SK-N-SH (cell line): Measurements from ENCODE around the gene SPTB. TPM values are rescaled to one million over a fixed set of nuclear protein-coding genes. Genes with fewer than 3 reads are reported as not detected.

ENCODE experiments used
- CTCF ChIA-PET: fragments of 300-600, 350-600 bp; formaldehyde crosslinking; extraction: SDS; loops from one replicate; lab custom pipeline; 2021; lab: Yijun Ruan, JAX
- POLR2A ChIA-PET: fragments of 350-600 bp; sonication (Branson Sonifier 250); formaldehyde crosslinking; extraction: SDS; loops from one replicate; lab custom pipeline; 2020; ENCODE audit warnings: antibody characterized with exemption, inconsistent platforms; lab: Yijun Ruan, JAX
- DNase-seq: peaks from one replicate; pipeline ENCODE4 v3.0.0; 2012
- H2AFZ ChIP-seq: fragments of 200-600 bp; sonication (generic); 2 replicates; pipeline ENCODE4 v1.8.1; 2016; ENCODE audit warnings: antibody characterized with exemption, mild to moderate bottlenecking, low read depth
- H3F3A ChIP-seq: fragments of 200-600 bp; sonication (generic); replicated peaks from 2 replicates; pipeline ENCODE3; 2016; ENCODE audit warnings: antibody characterized with exemption, mild to moderate bottlenecking; ENCODE audit not compliant: insufficient read depth
- H3K27ac ChIP-seq, 2 experiments: fragments of 200-500 bp in 1 of 2; fragments of 200-600 bp in 1 of 2; sonication (Bioruptor generic) in 1 of 2; sonication (generic), shearing (Covaris generic) in 1 of 2; 2 replicates each; pipeline versions ENCODE4 v1.5.1 to v1.6.1; 2014 to 2016; ENCODE audit warnings: low read depth in 2 of 2, inconsistent platforms in 1 of 2, low read length in 1 of 2, mild to moderate bottlenecking in 1 of 2, mixed read lengths in 1 of 2
- H3K27me3 ChIP-seq: fragments of 200-600 bp; sonication (generic), shearing (Covaris generic); 2 replicates; pipeline ENCODE4 v1.6.1; 2016; ENCODE audit warnings: mixed run types; ENCODE audit not compliant: insufficient read depth
- H3K36me3 ChIP-seq, 2 experiments: fragments of 200-500 bp in 1 of 2; fragments of 200-600 bp in 1 of 2; sonication (Bioruptor generic) in 1 of 2; sonication (generic) in 1 of 2; replicated peaks in 1 of 2; 2 replicates each; pipeline versions ENCODE3 to v1.5.1; 2014 to 2016; ENCODE audit warnings: low read length in 1 of 2, mild to moderate bottlenecking in 1 of 2; ENCODE audit not compliant: insufficient read depth in 2 of 2, control insufficient read depth in 1 of 2
- H3K4me1 ChIP-seq, 2 experiments: fragments of 200-500 bp in 1 of 2; fragments of 200-600 bp in 1 of 2; sonication (Bioruptor generic) in 1 of 2; sonication (generic), shearing (Covaris generic) in 1 of 2; 2 replicates each; pipeline versions ENCODE4 v1.5.1 to v1.6.1; 2014 to 2016; ENCODE audit warnings: low read depth in 1 of 2, low read length in 1 of 2, mixed run types in 1 of 2; ENCODE audit not compliant: insufficient read depth in 2 of 2, control insufficient read depth in 1 of 2
- H3K4me2 ChIP-seq: fragments of 200-600 bp; sonication (generic), shearing (Covaris generic); 2 replicates; pipeline ENCODE4 v1.6.1; 2017; ENCODE audit warnings: mixed run types
- H3K4me3 ChIP-seq, 2 experiments: fragments of 200-500 bp in 1 of 2; fragments of 200-600 bp in 1 of 2; sonication (Bioruptor generic) in 1 of 2; sonication (generic), shearing (Covaris generic) in 1 of 2; 2 replicates each; pipeline versions ENCODE4 v1.5.1 to v1.8.1; 2014 to 2016; ENCODE audit warnings: low read depth in 2 of 2, inconsistent platforms in 1 of 2, low read length in 1 of 2, mild to moderate bottlenecking in 1 of 2, mixed read lengths in 1 of 2, moderate library complexity in 1 of 2
- H3K79me2 ChIP-seq: fragments of 200-600 bp; sonication (generic); 2 replicates; pipeline ENCODE4 v1.8.1; 2017; ENCODE audit warnings: mild to moderate bottlenecking; ENCODE audit not compliant: insufficient read depth
- H3K9ac ChIP-seq: fragments of 200-600 bp; sonication (generic); 2 replicates; pipeline ENCODE4 v1.6.1; 2017; ENCODE audit warnings: mixed run types
- H3K9me2 ChIP-seq: fragments of 200-600 bp; sonication (generic); 2 replicates; pipeline ENCODE4 v1.6.1; 2017; ENCODE audit warnings: mixed run types
- H3K9me3 ChIP-seq: fragments of 200-600 bp; sonication (generic); 2 replicates; pipeline ENCODE4 v1.6.1; 2017; ENCODE audit warnings: mixed run types, mild to moderate bottlenecking, moderate library complexity
- H4K20me1 ChIP-seq: fragments of 200-600 bp; sonication (generic); 2 replicates; pipeline ENCODE4 v1.6.1; 2017; ENCODE audit warnings: mild to moderate bottlenecking, mixed run types; ENCODE audit not compliant: insufficient read depth
- CHD2 ChIP-seq: fragments of 150-350 bp; IDR thresholded peaks from 2 replicates; pipeline ENCODE4 v1.6.1; 2018; ENCODE audit warnings: low read length; ENCODE audit not compliant: partially characterized antibody
- EP300 ChIP-seq, 2 experiments: IDR thresholded peaks; 2 replicates each; pipeline versions ENCODE4 v1.4.0 to v1.6.1; 2012; ENCODE audit warnings: borderline replicate concordance in 1 of 2, low read depth in 1 of 2, low read length in 1 of 2
- GABPA ChIP-seq: IDR thresholded peaks from 2 replicates; pipeline ENCODE4 v1.4.0; 2012; ENCODE audit warnings: low read depth, mild to moderate bottlenecking
- GATA2 ChIP-seq: sonication (generic); formaldehyde crosslinking; IDR thresholded peaks from 2 replicates; pipeline ENCODE4 v1.5.0; 2020; ENCODE audit warnings: mild to moderate bottlenecking, missing genetic modification reagents
- JUND ChIP-seq: IDR thresholded peaks from 2 replicates; pipeline ENCODE4 v1.4.0; 2012
- NFIC ChIP-seq: IDR thresholded peaks from 2 replicates; pipeline ENCODE4 v1.4.0; 2012; ENCODE audit warnings: borderline replicate concordance
- NRF1 ChIP-seq: IDR thresholded peaks from 2 replicates; pipeline ENCODE4 v1.6.1; 2012; ENCODE audit warnings: low read depth, mild to moderate bottlenecking, low read length
- POLR2AphosphoS5 ChIP-seq: IDR thresholded peaks from 2 replicates; pipeline ENCODE4 v1.6.1; 2012; ENCODE audit warnings: low read depth, low read length
- RAD21 ChIP-seq: IDR thresholded peaks from 2 replicates; pipeline ENCODE4 v1.6.1; 2012; ENCODE audit warnings: mild to moderate bottlenecking, low read length
- RFX5 ChIP-seq: IDR thresholded peaks from 2 replicates; pipeline ENCODE4 v1.6.1; 2012; ENCODE audit warnings: mild to moderate bottlenecking, improper control_type of control experiment, low read length
- RXRA ChIP-seq: IDR thresholded peaks from 2 replicates; pipeline ENCODE4 v1.4.0; 2012; ENCODE audit warnings: low read depth, mild to moderate bottlenecking, borderline replicate concordance
- SMC3 ChIP-seq: IDR thresholded peaks from 2 replicates; pipeline ENCODE4 v1.6.1; 2012; ENCODE audit warnings: low read depth, low read length, improper control_type of control experiment
- TEAD4 ChIP-seq: IDR thresholded peaks from 2 replicates; pipeline ENCODE4 v1.4.0; 2012; ENCODE audit warnings: mild to moderate bottlenecking, borderline replicate concordance; ENCODE audit not compliant: insufficient read depth
- YY1 ChIP-seq: IDR thresholded peaks from 2 replicates; pipeline ENCODE4 v1.4.0; 2012; ENCODE audit warnings: low read depth, mild to moderate bottlenecking
- WGBS: methylation state at CpG from one replicate; pipeline ENCODE4 v1.1.6; 2017; ENCODE audit warnings: low lambda C conversion rate; 5-methylcytosine and 5-hydroxymethylcytosine counted together
- polyA plus RNA-seq, 3 experiments: library from polyadenylated mRNA; depleted of rRNA; stranded (reverse); fragments of >200 nt; gene quantifications; 2 replicates each; pipeline ENCODE4 v1.2.3, GENCODE V29; 2012
- TF ChIP-seq, protein P1 (sequence below): fragments of 150-350 bp; IDR thresholded peaks from 2 replicates; pipeline ENCODE4 v1.6.1; 2016; ENCODE audit warnings: mild to moderate bottlenecking, low read depth, low read length
- TF ChIP-seq, protein P2 (sequence below): IDR thresholded peaks from 2 replicates; pipeline ENCODE4 v1.4.0; 2012; ENCODE audit warnings: low read depth, borderline replicate concordance
- TF ChIP-seq, protein P3 (sequence below): IDR thresholded peaks from 2 replicates; pipeline ENCODE4 v1.6.1; 2012; ENCODE audit warnings: mild to moderate bottlenecking, low read depth, low read length, moderate library complexity
- TF ChIP-seq, protein P4 (sequence below): IDR thresholded peaks from 2 replicates; pipeline ENCODE4 v1.4.0; 2012; ENCODE audit warnings: low read depth, borderline replicate concordance

SPTB gene
- polyA plus RNA-seq, 1 of the 3 experiments (the other 2 are of a cell fraction), result 0.15 TPM

DNA sequence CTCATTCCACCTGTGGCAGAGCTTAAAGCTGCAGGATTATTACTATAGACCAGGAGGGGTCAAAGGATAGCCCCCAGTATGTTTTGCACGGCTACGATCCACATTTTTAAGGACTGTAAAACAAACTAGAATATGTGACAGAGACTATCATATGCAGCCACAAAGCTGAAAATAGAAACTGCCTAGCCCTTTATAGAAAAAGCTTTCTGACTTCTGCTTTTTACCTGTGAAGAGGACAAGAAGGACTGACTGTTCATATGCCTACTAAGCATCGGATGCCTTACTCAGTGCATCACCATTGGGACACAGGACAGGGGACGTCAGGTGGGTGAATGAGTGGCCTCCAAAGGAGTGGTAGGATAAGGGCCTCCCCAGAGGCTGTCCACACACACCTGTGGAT lies 29.8 kb downstream of the SPTB start:
- Histone ChIP-seq H3K79me2 (no peaks in the 10 kb centered on the region), H2AFZ (no peak overlapping the region), H3K4me1 (peaks cover 6 to 7% of the 10 kb centered on the region in 2 experiments; a peak in 3 of 4 replicates), H3K4me3 (no peak overlapping the region), H3K9ac (no peak overlapping the region), H3K4me2 (no peak overlapping the region), H3K27ac (no peak overlapping the region), H3K36me3 (no peaks in the 10 kb centered on the region), H3K9me3 (no peaks in the 10 kb centered on the region), H4K20me1 (no peaks in the 10 kb centered on the region), H3K27me3 (peaks cover 4% of the 10 kb centered on the region; the same call in 1 of the 2 replicates), H3F3A (peaks cover 3% of the 10 kb centered on the region), H3K9me2 (no peaks in the 10 kb centered on the region)
- CTCF ChIA-PET, result no interaction called here
- DNase-seq, result no peak
- 86% methylated on average over 4 of the region's 4 CpGs for WGBS
- POLR2A ChIA-PET, result no interaction called here
- TF ChIP-seq TEAD4 (no peak), EP300 (IDR thresholded peaks at IDR 0.05; ENCODE audit: borderline replicate concordance in 1 of 2, low read depth in 1 of 2, low read length in 1 of 2) (no peak), RAD21 (no peak)
- TF ChIP-seq, protein P1, sequence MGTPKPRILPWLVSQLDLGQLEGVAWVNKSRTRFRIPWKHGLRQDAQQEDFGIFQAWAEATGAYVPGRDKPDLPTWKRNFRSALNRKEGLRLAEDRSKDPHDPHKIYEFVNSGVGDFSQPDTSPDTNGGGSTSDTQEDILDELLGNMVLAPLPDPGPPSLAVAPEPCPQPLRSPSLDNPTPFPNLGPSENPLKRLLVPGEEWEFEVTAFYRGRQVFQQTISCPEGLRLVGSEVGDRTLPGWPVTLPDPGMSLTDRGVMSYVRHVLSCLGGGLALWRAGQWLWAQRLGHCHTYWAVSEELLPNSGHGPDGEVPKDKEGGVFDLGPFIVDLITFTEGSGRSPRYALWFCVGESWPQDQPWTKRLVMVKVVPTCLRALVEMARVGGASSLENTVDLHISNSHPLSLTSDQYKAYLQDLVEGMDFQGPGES, result no peak

DNA sequence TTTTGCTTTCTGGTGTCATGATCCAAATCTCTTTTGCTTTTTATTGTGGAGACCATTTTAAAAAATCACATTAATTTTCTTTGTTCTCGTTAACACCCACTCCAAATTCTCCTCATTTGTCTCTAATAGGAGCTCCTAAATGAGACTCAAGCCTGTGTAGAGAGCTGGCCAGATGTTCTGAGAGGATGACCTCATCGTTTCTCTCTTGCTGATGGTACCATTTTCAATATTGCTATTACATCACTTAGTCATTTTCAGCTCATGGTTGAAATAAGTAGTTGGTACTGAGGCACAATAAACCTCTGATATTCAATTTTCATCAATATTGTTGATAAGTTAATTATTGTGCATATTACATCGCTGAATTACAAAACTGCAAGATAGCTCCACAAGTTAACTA lies 31.5 kb downstream of the SPTB start:
- Histone ChIP-seq H3K79me2 (no peaks in the 10 kb centered on the region), H2AFZ (no peak overlapping the region), H3K4me1 (peaks cover 6 to 7% of the 10 kb centered on the region in 2 experiments; a peak in 3 of 4 replicates), H3K27ac (no peak overlapping the region), H3K9me2 (no peaks in the 10 kb centered on the region), H3K36me3 (no peaks in the 10 kb centered on the region), H3F3A (peaks cover 3% of the 10 kb centered on the region), H3K9me3 (no peaks in the 10 kb centered on the region), H3K9ac (no peak overlapping the region), H3K4me3 (no peak overlapping the region), H3K27me3 (peaks cover 4% of the 10 kb centered on the region; the same call in 1 of the 2 replicates), H3K4me2 (no peak overlapping the region), H4K20me1 (no peaks in the 10 kb centered on the region)
- WGBS, result 42% methylated on average over 3 of the region's 3 CpGs
- POLR2A ChIA-PET, result no interaction called here
- CTCF ChIA-PET, result interaction anchor here (0.9 to 3.8 kb wide), 5 partner anchors 13 to 84 kb away, joined by 3 to 20 read pairs (median 5); no protein-coding TSS in a partner anchor
- no peak for DNase-seq
- TF ChIP-seq, protein P2, sequence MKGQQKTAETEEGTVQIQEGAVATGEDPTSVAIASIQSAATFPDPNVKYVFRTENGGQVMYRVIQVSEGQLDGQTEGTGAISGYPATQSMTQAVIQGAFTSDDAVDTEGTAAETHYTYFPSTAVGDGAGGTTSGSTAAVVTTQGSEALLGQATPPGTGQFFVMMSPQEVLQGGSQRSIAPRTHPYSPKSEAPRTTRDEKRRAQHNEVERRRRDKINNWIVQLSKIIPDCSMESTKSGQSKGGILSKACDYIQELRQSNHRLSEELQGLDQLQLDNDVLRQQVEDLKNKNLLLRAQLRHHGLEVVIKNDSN, result no peak
- TF ChIP-seq JUND (no peak), SMC3 (no peak), TEAD4 (no peak), GABPA (no peak), YY1 (no peak), CHD2 (no peak), RXRA (no peak), NRF1 (no peak), GATA2 (CRISPR knock-in tag) (no peak), RFX5 (no peak), POLR2AphosphoS5 (no peak), NFIC (no peak)
- TF ChIP-seq, protein P3, sequence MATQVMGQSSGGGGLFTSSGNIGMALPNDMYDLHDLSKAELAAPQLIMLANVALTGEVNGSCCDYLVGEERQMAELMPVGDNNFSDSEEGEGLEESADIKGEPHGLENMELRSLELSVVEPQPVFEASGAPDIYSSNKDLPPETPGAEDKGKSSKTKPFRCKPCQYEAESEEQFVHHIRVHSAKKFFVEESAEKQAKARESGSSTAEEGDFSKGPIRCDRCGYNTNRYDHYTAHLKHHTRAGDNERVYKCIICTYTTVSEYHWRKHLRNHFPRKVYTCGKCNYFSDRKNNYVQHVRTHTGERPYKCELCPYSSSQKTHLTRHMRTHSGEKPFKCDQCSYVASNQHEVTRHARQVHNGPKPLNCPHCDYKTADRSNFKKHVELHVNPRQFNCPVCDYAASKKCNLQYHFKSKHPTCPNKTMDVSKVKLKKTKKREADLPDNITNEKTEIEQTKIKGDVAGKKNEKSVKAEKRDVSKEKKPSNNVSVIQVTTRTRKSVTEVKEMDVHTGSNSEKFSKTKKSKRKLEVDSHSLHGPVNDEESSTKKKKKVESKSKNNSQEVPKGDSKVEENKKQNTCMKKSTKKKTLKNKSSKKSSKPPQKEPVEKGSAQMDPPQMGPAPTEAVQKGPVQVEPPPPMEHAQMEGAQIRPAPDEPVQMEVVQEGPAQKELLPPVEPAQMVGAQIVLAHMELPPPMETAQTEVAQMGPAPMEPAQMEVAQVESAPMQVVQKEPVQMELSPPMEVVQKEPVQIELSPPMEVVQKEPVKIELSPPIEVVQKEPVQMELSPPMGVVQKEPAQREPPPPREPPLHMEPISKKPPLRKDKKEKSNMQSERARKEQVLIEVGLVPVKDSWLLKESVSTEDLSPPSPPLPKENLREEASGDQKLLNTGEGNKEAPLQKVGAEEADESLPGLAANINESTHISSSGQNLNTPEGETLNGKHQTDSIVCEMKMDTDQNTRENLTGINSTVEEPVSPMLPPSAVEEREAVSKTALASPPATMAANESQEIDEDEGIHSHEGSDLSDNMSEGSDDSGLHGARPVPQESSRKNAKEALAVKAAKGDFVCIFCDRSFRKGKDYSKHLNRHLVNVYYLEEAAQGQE, result no peak
- TF ChIP-seq, protein P4, sequence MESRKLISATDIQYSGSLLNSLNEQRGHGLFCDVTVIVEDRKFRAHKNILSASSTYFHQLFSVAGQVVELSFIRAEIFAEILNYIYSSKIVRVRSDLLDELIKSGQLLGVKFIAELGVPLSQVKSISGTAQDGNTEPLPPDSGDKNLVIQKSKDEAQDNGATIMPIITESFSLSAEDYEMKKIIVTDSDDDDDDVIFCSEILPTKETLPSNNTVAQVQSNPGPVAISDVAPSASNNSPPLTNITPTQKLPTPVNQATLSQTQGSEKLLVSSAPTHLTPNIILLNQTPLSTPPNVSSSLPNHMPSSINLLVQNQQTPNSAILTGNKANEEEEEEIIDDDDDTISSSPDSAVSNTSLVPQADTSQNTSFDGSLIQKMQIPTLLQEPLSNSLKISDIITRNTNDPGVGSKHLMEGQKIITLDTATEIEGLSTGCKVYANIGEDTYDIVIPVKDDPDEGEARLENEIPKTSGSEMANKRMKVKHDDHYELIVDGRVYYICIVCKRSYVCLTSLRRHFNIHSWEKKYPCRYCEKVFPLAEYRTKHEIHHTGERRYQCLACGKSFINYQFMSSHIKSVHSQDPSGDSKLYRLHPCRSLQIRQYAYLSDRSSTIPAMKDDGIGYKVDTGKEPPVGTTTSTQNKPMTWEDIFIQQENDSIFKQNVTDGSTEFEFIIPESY, result no peak
- TF ChIP-seq, protein P1, result no peak
